ENCODE data around the gene PCNX3.
"Not testable (repeated sequence)": the region's sequence is repeated elsewhere in the genome, so short reads cannot be mapped to it uniquely, and the experiment has no call there.

Gene PCNX3

DNA sequence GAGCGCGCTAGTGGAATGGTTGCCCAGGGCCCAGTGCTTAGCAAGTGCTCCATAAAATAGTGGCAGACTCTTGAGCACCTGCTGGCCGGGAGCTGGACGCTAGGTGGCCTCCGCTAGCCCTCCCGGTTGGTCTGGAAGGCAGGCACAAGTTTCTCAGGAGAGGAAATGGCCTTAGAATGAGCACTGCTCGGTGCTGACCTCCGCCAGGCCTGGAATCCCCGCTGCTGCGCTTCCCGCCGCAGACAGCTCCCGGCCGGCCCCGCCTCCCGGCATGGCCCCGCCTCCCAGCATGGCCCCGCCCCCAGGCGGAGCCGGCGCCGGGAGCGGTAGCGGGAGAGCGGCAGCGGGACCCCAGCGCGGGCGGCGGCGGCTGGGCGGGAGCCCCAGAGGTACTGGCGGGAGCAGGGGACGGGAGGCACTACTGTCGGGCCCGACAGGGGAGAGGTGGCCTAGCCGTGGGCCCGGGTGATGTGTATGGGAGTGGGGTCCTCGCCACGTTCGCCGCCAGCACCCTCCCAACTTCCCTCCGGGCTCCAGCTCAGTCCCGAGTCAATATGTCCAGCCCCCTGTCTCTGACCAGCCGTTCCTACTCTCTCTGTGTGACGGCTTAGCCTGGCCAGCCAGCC is 22.3 kb downstream of the PCNX3 start, which contains the start of gene SIPA1:
Gene SIPA1 (plus strand): TSS at position 308 of the 626 bp plus-strand sequence. CDS start 2,821 bp downstream, outside the sequence.
- H3K4me3 ChIP-seq (ENCODE audit: low read depth, low read length), result peak within 1 kb of the TSS; percentile 55

- H3K4me3 ChIP-seq (ENCODE audit: low read depth, low read length), result not testable (repeated sequence)
Observed at GRCh38 chr11:65639228-65639597, 23.6 kb downstream of the PCNX3 start.

DNA sequence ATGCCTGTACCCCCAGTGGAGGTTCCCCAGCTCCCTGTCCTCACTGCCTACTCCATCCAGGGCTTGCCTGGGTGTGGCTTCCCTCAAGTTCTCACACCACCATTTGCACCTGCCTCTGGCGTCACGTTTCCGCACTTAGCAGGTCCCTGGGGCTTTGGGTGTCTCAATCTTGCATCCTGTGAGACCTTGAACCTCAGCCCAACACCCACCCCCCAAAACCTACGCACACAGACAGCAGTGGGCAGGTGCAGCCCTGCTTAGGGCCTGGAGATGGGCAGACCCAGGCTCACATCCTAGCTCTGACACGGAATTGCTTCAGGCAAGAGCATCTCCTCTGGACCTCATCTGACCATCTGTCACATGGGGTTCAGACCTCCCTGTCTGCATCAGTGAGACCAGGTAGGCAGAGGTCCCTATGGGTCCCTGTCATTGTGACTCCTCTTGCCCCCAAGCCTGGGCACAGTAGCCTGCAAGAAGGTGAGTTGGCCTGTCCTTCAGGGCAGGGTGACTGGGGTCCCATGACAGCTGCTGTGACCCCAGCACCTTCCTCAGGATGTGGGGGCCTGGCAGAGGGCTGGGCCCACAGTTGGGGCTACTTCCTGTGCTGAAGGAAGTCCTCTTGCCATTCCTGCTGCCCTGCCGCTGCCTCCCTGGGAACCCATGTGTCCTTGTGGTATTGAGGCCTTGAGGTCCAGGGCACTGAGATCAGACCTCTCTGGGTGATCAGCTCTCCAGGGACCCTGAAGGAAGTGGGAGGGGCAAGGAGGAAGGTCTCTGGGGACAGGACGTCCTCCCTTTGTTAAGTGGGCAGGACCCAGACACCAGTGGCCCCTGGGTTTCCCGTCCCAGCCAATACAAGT is 24.3 kb downstream of the PCNX3 start:
- H3K4me3 ChIP-seq (ENCODE audit: low read depth, low read length), result no peak overlapping the region

GRCh38 chr11:65640483-65641296 is 25.1 kb downstream of the PCNX3 start:
- no peak overlapping the region for H3K4me3 ChIP-seq (ENCODE audit: low read depth, low read length)

GRCh38 chr11:65641297-65642013 is 25.9 kb downstream of the PCNX3 start:
- H3K4me3 ChIP-seq (ENCODE audit: low read depth, low read length), result no peak overlapping the region

DNA sequence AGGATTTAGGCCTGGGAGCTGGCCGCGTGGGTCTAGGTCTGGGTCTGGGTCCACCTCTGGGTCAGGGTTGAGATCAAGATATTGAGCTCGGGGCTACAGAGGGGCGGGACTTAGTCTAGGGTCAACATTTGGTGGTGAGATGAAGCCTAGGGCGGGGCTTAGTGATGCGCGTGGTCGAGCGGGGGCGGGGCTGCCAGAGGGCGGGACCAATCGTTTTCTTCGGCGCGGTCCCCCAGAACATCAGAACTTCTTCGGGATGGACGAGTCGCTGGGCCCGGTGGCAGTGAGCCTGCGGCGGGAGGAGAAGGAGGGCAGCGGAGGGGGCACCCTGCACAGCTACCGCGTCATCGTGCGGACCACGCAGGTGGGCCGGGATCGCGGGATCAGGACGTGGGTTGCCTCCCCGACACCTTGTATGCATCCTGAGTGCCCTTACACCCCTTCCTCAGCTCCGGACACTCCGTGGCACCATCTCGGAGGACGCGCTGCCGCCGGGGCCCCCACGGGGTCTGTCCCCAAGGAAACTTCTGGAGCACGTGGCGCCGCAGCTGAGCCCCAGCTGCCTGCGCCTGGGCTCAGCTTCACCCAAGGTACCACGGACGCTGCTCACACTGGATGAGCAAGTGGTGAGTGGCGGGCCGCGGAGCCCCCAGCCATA is 26.6 kb downstream of the PCNX3 start:
- H3K4me3 ChIP-seq (ENCODE audit: low read depth, low read length), result peak overlapping the region; percentile 58

GRCh38 chr11:65643971-65644370 is 28.4 kb downstream of the PCNX3 start:
- no peak overlapping the region for H3K4me3 ChIP-seq (ENCODE audit: low read depth, low read length)

DNA sequence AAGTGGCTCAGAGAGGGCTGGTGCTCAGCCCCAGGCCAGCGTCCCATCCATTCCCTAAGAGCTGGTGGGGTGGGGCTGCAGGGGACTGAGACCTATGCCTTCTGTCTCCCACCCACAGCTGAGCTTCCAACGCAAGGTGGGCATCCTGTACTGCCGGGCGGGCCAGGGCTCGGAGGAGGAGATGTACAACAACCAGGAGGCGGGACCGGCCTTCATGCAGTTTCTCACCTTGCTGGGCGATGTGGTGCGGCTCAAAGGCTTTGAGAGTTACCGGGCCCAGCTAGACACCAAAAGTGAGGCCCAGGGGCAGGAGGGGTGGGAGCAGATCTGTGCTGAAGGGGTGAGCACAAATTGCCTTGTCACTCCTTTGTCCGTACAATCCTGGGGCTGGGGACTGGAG is 29.3 kb downstream of the PCNX3 start:
- no peak overlapping the region for H3K4me3 ChIP-seq (ENCODE audit: low read depth, low read length)

GRCh38 chr11:65645710-65646109 is 30.1 kb downstream of the PCNX3 start:
- H3K4me3 ChIP-seq (ENCODE audit: low read depth, low read length), result no peak overlapping the region

GRCh38 chr11:65646288-65646957 is 30.8 kb downstream of the PCNX3 start:
- peak overlapping the region; percentile 62 for H3K4me3 ChIP-seq (ENCODE audit: low read depth, low read length)

DNA sequence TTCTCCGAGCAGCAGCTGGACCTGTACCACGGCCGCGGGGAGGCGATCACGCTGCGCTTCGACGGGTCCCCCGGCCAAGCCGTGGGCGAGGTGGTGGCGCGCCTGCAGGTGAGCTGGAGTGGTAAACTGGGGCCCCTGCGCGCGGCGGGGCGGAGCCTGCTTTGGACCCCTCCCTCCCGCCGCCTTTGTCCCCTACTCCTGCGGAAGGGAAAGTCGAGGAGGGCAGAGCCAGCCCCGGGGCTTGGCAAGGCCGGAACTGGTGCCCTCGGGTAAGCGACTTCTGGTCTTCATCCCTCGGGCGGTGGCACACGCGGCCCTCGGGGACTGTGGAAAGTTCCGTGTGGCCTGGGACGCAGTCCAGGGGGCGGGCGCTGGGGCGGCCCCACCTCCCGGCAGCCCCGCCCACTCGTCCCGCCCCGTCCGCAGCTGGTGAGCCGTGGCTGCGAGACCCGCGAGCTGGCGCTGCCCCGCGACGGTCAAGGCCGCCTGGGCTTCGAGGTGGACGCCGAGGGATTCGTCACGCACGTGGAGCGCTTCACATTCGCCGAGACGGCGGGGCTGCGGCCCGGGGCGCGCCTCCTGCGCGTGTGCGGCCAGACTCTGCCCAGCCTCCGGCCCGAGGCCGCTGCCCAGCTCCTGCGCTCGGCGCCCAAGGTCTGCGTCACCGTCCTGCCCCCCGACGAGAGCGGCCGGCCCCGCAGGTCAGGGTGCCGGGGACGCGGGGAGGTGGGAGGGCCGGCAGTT is 31.6 kb downstream of the PCNX3 start:
- peak overlapping the region; percentile 62 for H3K4me3 ChIP-seq (ENCODE audit: low read depth, low read length)

DNA sequence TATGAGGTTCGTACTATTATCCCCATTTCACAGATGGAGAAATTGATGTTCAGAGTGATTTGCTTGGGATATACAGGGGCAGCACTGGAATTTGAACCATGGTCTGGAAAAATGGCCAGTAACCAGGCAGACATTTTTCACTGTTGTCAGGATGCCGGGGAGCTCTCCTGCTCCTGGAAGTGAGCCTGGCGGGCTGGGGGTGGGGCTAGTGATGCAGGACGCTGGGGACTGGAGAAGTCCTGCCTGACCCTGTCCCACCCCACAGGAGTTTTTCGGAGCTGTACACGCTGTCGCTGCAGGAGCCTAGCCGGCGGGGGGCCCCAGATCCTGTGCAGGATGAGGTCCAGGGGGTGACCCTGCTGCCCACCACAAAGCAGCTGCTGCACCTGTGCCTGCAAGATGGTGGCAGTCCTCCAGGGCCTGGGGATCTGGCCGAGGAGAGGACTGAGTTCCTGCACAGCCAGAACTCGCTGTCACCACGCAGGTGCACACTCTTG is 33.5 kb downstream of the PCNX3 start:
- H3K4me3 ChIP-seq (ENCODE audit: low read depth, low read length), result no peak overlapping the region

DNA sequence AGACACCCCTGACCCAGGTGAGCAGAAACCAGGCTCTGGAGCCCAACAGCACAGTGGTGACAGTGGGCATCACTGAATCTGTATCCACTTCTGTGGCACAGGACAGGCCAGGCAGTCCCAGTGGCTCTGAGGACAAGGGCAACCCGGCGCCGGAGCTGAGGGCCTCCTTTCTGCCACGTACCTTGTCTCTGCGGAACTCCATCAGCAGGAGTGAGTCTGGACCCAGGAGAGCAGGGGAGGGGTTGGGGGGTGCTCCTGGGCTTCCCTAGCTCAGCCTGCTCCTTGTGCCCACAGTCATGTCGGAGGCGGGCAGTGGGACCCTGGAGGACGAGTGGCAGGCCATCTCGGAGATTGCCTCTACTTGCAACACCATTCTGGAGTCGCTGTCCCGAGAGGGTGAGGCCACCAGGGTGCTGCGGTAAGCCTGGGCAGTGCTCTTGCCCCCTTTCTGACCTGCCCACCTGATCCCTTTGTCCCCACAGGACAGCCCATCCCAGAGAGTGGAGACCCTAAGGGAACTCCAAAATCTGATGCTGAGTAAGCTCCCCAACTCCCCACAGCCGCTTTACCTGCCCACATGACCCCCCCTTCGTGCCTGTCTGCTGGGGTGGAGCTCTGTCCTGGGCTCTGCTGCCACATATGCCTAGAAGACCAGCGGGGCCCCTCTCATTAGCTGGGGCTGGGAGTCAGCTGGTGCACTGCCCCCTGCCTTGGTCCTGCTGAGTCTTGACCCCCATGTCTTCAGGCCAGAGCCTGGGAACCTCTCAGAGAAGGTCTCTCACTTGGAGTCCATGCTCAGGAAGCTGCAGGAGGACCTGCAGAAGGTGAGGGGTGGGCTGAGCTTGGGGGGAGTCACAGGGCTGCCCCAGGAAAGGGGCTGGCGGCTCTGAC is 34.3 kb downstream of the PCNX3 start:
- no peak overlapping the region for H3K4me3 ChIP-seq (ENCODE audit: low read depth, low read length)

DNA sequence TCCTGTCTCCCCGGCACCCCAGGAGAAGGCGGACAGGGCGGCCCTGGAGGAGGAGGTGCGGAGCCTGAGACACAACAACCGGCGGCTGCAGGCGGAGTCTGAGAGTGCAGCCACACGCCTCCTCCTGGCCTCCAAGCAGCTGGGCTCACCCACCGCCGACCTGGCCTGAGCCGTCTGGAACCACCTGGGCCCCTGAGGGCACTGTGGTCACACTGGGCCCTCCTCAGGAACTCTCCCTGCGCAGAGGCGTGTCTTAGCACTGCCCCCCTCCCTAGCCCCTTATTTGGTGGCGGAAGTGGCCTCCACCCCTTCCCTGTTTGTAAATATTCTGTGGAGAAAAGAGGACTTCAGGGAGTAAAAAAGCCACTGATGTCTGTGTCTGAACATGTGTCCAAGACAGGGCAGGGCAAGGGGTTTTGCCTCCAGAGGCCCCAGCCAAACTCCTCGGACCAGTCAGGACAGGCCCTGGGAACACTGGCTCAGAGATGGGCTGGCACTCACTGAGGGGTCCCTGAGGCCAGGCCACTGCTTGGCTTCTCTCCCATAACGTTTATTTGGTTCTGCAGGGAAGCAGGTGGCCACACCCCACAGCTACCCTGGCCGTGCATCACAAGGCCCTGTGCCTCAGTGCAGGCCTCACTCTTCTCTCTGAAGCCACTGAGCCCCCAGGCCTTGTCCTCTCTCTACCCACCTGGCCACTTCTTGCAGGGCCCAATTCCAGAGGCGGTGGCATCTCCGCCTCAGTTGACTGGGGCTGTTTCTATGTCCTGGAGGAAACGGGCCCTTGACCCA is 35.2 kb downstream of the PCNX3 start:
- no peak overlapping the region for H3K4me3 ChIP-seq (ENCODE audit: low read depth, low read length)

DNA sequence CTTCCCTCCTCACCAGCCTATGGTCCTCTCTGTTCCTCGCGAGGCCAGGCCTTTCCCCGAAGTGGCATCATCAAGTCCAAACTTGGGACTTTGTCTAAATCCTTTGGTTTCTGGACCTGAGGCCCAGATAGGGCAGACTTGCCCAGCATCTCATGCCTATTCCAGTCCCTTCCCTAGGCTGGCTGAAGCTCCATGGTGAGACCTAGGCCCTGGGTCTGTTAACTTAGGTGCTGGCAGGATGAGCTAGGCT is 35.7 kb downstream of the PCNX3 start:
- no peak overlapping the region for H3K4me3 ChIP-seq (ENCODE audit: low read depth, low read length)

- peak overlapping the region; percentile 47 for H3K4me3 ChIP-seq (ENCODE audit: low read depth, low read length)
Observed at GRCh38 chr11:65651589-65652510, 36.3 kb downstream of the PCNX3 start.

Data from iPS-11a (cell line).